Endometrium (tissue), 2 donors: ENCODE results near the gene MLST8.
A peak's percentile ranks its signal among the peaks of the same experiment; 100 is the strongest.

ENCODE experiments used
- FAIRE-seq: peaks from 2 replicates; lab custom pipeline; 2012; peaks lifted over from hg19 to GRCh38; lab: Jason Lieb, UNC
- donor health status: control.
- donor health status: control.

MLST8 gene

DNA sequence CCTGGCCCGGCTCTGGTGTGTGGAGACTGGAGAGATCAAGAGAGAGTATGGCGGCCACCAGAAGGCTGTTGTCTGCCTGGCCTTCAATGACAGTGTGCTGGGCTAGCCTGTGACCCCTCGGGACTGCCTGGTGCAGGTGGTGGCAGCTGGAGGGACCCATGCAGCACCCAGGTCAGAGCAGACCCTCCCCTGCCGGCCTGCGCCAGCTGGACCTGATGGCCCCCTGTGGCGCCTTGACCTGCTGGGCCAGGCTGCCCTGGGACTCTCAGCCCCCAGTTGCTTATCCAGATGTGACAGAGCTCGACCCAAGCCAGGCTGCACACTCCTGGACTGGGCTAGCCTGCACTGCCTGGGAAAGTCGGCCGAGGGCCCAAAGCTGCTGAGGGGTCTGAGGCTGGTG, 3.5 kb downstream of the MLST8 start:
- FAIRE-seq: no peak

DNA sequence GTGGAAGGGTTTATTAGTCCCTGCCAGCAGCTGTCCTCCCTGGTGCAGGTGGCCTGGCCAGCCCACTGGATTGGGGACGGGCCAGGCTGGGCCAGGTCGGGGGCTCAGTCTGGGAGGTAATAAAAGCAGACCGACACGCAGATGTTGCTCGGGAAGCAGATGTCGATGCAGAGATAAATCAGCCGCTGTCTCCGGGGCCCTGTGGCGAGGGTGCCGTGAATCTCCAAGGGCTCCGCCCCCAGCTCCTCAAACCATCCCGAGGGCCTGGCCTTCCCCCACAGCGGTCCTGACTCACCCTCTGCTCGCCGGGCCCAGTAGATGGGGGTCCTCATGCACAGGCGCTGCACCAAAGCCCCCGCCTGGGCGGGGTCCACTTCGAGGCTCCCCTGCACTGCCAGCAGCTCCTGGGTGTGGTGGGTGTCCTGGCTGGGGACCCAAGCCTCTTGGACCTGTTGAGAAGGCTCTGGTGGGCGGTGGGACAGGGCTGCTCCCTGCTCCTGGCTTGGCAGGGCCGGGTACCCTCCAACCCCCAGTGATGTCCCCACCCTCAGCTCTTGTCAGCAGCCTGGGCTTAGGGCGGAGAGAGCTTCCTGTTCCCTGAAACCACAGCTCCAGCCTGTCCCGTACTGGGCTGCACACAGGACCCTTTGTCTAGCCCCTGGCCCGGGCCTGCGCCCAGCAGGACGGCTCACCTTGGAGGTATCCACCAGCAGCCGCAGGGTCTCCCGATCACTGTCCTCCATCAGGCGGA, 4.2 kb downstream of the MLST8 start:
- no peak for FAIRE-seq

DNA sequence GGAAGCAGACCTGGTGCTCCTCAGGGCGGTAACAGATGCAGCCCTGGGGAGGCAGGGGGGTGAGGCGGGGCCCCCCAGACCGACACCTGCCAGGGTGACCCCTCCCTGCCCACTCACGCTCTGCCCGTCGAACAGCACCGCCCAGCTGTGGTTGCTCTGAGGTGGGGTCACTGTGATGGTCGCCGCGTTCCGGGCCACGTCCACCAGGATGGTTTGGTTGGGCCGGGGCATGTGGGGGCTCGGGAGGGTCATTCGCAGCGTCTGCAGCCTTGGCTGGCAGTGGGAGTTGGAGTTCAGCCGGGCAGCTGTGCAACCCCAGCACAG, 4.7 kb downstream of the MLST8 start:
- no peak for FAIRE-seq

- no peak for FAIRE-seq
Measured at GRCh38 chr16:2210386-2211365, 5.4 kb downstream of the MLST8 start, which contains the start of gene BRICD5. Gene BRICD5 (minus strand): TSS chr16:2210863. CDS start chr16:2210833, 30 bp downstream.

DNA sequence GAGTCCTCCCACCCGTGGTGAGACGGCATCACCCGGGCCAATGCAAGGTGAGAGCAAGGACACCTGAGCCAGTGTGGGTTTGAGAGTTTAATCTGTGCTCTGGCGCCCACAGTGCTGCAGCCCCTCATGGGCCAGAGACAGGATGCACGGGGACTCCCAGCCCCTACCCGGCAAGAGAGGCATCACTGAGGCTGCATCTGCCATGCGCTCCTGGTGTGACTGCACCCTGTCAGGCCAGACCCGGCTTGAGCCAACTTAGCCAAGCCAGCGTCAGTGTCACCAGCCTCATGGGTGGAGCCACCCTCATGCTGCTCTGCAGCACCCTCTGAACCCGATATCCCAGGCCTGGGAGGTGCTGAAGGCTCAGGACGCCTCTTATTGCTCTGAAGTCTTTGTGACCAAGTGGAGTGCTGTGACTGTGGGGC, 6.7 kb downstream of the MLST8 start:
- FAIRE-seq: no peak

- no peak for FAIRE-seq
Measured at GRCh38 chr16:2212362-2213324, 7.4 kb downstream of the MLST8 start.

GRCh38 chr16:2213817-2214718, 8.8 kb downstream of the MLST8 start:
- no peak for FAIRE-seq

GRCh38 chr16:2214719-2214968, 9.4 kb downstream of the MLST8 start, which contains the start of gene PGP:
Gene PGP (minus strand): TSS chr16:2214840. CDS start chr16:2214777, 63 bp downstream.
- no peak for FAIRE-seq

DNA sequence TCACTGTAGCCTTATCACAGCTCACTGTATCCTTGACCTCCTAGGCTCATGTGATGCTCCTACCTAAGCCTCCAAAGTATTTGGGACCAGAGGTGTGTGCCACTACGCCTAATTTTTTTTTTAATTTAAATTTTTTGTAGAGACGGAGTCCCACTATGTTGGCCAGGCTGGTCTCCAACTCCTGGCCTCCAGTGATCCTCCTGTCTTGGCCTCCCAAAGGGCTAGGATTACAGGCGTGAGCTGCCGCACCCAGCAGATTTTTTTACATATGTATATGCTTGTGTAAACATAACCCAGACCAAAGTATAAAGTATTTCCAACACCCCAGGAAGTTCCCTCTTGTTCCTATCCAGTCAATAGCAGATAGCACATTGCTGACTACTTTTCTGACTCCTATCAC, 11.1 kb downstream of the MLST8 start:
- FAIRE-seq: no peak

DNA sequence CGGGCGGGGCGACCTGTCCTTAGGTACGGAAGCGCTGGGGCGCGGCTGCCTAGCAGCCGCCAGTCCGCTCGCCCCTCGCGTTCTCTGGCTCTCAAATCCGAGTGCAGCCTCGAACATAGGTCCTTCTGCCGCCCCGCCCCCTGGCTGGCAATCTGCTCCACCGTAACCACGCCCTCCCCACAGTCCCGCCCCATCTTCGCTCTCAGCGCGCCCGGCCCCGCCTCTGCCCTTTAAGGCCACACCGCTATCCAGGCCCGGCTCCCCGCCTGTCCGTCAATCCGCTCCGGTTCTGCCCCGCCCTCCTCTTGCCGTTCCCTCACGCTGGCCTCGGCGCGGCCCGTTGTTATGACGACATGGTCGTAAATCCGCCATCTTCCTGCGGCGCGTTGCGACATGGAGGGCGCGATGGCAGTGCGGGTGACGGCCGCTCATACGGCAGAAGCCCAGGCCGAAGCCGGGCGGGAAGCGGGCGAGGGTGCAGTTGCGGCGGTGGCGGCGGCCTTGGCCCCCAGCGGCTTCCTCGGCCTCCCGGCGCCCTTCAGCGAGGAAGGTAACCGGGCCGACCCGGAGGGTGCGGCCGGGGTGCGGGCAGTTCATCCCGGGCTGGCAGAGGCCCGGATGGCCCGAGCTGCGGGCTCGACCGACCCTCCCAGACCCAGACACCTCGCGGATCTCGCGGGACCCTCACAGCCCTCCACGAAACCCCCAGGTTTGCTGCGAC, 18.1 kb downstream of the MLST8 start, which contains the start of gene E4F1:
Gene E4F1 (plus strand): TSS at position 371 of the 721 bp plus-strand sequence. CDS start 23 bp downstream, at position 394.
- peak; percentile 74 for FAIRE-seq

DNA sequence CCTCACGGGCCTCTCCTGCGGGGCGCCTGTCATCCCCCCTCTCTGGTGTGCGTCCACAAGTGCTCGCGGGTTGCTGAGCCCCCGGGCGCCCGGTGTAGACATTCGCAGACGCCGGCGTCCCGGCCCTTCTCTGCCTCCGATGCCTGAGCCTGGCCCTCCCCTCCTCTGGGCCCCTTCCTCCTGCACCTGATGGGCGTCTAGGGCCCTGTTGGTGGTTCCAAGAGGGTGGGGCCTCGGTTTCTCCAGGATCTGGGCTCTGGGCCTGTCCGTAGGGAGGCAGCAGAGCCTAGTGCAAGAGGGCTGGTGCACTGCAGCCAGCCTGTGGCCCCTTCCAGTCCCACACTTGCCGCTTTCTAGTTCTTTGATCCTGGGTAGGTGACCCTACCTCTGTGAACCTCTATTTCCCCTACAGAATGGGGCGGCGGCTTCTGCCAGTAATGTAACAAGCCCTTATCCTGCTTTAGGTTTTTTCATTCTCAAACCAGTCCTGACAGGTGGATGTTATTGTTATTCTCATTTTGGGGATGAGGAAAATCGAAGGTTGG, 18.8 kb downstream of the MLST8 start:
- no peak for FAIRE-seq

DNA sequence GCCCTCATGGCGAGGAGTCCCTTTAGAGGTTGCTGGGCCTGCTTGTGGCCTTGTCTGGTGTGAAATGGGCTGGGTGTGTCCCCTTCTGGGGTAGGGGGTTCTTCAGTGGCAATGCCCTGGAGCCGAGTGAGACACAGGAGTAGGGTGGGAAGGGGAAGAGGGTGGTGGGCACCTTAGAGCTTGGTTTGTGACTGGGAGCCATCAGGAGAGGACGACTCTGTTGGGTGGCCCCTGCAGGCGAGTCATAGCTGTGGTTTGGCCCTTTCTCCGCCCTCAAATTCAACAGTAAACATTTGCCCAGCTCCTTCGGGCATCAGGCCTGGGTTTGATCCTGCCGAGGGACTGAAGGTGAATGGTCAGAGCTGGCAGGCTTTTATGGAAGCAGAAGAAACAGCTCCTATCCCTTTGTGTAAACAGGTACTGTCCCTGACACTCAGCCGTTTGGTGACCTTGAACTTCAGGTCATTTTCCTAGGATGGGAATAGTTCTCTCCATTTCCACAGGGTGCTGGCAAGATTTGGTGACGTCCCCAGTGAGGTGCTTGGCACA, 21.1 kb downstream of the MLST8 start:
- FAIRE-seq: no peak

DNA sequence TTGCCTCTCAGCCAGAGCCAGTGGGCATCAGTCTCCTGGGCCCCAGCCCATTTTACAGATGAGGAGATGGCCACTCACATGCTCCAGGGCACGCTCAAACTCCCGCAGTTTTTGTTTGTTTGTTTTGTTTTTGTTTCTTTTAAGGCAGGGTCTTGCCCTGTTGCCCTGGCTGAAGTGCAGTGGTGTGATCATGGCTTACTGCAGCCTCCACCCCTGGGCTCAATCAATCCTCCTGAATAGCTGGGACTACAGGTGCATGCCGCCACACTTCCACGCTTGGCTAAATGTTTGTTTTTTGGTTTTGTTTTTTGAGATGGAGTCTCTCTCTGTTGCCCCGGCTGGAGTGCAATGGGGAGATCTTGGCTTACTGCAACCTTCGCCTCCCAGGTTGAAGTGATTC, 21.7 kb downstream of the MLST8 start:
- FAIRE-seq: no peak

- no peak for FAIRE-seq
Measured at GRCh38 chr16:2228161-2228824, 23.0 kb downstream of the MLST8 start.

- FAIRE-seq: no peak
Measured at GRCh38 chr16:2229091-2229490, 23.8 kb downstream of the MLST8 start.

- FAIRE-seq: no peak
Measured at GRCh38 chr16:2229632-2230250, 24.5 kb downstream of the MLST8 start.

DNA sequence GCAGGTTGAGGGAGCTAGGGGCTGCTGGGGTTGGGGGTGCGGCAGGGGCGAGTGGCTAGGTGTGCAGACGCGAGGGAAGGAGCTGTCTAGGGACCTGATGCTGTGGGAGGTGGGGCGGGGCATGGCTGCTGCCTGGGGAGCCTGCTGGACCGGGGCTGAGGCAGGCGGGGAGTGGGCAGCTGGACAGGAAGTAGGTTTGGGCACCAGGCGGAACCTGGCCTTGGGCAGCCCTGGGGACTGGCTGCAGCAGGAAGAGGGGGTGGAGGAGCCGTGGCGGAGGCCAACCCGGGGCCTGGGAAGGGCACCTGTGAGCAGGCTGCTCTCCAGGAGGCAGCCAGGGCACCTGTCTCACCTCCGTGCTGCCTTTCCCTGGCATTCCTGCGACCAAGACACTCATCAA, 25.1 kb downstream of the MLST8 start:
- FAIRE-seq: no peak

DNA sequence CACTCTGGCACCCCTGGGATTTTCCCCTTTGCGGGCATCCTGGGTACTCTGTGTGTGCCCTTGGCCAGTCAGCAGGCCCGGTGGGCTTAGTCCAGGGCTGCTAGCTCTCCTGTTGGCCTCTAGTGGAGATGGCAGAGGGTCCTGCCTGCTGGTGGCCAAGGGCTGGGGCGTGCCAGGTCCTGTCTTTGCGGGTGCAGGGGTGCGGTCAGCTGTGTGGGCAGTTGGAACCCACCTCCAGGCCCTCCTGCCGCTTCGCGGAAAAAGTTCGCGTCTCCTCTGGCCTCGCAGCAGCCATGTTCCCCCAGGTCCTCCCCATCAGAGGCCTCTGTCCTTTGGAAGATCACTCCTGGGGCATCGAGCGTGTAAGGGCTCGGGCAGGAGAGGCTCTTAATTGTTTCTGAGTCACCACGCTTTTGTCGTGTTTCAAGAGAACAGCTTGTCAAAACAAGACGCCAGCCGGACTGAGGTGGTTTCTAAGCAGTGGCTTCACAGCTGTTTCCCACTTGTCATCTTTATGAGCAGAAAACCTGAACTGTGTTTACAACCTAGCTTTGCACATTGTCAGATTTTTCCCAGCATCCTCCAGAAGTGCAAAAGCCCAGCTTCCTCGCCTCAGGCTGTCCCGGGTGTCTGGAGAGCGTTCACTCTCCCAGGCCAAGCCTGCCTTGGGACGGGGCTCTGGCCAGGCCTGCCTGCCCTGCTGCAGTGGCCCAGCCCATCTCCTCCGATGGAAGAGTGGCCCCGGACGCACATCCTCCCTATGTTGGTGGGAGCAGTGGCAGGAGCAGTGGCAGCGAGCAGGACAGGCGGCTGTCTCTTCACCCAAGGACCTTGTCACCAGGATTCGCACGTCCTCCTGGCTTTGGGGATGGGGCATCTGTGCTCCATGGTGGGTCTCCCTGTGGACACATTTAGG, 26.0 kb downstream of the MLST8 start:
- FAIRE-seq: peak; percentile 69
